Stimulated activated CD4-positive, alpha-beta T cell treated with anti-CD3 and anti-CD28 coated beads, TNF-alpha, amount 100 ng/mL, for 4 hours (primary cell): ENCODE measurements around the gene STAG1.
"Not testable (repeated sequence)": the region's sequence is repeated elsewhere in the genome, so short reads cannot be mapped to it uniquely, and the experiment has no call there.

Source experiments
- DNase-seq, 3 experiments: peaks; one replicate each; pipeline ENCODE4 v3.0.0-alpha.2; 2020; ENCODE audit warnings: low read depth in 3 of 3

Gene STAG1

DNA sequence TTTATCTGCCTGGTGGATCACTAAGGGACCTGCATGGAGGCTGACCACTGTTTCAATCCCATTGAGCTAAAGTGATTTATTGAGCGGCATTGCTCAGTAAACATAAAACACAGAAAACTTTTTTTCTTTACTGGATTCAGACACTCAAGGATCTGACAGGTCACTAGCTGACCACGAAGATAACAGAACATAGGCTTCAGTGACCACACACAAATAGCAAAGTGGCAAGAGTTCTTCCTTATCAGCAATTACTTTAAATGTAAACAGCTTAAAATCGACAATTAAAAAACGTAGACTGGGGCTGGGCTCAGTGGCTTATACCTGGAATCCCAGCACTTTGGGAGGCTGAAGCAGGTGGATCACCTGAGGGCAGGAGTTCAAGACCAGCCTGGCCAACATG is 48.7 kb downstream of the STAG1 start:
- no peak for DNase-seq

DNA sequence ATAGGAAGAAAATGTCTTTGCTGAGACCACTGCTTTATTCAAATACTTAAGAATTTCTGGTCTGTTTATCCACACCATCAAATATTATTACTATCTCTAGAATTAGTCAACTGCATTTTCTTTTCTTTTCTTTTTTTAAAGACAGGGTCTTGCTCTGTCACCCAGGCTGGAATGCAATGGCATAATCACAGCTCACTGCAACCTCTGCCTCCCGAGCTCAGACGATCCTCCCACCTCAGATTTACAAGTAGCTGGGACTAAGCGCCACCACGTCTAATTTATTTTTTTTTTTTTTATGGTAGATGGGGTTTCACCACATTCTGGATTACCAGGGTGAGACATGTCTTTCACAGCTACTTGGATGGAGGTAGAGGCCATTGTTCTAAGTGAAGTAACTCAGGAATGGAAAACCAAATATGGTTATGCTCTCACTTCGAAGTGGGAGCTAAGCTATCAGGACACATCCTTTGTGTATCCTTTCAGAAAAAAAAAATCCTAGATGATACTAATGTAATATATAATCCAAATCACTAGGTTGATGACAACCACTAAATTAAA is 52.8 kb downstream of the STAG1 start:
- DNase-seq, result no peak

DNA sequence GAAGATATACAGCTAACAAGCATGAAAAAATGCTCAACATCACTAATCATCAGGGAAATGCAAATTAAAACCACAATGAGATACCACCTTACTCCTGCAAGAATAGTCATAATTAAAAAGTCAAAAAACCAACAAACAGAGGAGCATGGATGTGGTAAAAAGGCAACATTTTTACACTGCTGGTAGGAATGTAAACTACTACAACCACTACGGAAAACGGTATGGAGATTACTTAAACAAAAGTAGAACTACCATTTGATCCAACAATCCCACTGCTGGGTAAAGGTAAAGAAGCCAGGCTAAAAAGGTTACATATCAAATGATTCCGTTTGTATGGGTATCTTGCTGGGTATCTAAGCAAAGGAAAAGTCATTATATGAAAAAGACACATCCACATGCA is 53.8 kb downstream of the STAG1 start:
- no peak for DNase-seq

DNA sequence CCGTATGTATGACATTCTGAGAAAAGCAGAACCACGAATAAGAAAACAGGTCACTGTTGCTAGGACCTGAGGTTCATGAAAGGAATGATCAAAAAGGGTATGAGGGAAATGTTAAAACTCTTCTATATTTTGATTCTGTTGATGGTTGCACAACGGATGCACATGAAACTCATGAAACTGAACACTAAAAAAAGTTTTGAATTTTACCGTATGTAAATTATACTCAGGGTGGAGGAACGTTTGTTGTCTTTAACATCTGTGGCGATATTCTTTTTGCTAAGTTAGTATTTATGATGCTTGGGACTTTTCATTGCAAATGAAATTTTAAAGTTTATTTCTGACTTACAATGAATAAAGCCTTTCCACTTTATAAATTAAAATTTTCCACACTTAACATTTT is 55.4 kb downstream of the STAG1 start:
- no peak for DNase-seq

DNA sequence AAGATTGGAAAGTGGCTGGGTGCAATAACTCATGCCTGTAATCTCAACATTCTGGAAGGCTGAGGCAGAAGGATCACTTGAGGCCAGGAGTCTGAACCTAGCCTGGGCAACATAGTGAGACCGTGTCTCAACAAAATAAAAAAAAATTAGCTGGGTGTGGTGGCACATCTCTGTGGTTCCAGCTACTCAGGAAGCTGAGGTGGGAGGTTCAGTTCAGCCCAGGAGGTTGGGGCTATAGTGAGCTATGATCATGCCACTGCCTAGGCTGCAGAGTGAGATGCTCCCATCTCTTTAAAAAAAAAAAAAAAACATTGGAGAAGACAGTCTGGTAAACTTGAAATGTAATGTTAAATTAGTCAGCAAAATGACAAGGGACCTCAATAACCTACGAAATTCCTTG is 57.9 kb downstream of the STAG1 start:
- DNase-seq, result no peak

DNA sequence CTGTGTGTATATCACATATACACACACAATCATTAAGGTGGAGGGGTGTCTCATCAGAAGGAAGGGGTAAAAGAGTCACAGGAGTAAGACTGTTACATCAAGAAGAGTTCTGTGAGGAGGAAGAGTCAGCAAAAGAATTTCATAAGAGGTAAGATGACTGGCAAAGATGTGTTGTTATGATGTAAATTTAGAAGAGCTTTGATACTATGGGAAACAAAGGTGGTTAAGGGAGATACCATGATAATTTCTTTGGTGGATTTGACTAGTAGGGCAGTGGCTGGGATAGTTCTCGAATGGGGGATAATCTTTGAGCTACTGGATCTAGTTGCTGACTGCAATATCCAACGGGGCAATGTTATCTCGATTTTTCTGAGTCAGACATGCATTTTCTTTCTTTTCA is 61.6 kb downstream of the STAG1 start:
- no peak for DNase-seq

DNA sequence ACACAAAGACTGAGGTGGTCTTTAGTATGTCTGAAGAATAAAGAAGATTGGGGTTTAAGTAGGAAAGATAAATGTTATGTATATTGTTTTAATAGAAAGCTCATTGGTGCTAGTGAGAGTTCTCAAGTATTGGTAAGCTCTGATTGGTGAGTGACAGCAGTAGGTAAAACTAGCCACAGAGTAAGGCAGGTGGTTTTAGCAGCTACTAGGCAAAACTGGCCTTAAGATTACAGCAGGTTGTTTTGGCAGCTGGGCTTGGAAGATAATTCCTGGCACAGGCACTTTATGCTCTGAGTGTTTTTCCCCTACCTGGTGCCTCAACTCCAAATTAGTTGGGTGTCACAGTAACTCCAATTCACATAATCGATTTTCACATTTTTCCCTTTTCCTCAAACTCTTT is 66.3 kb downstream of the STAG1 start:
- no peak for DNase-seq

DNA sequence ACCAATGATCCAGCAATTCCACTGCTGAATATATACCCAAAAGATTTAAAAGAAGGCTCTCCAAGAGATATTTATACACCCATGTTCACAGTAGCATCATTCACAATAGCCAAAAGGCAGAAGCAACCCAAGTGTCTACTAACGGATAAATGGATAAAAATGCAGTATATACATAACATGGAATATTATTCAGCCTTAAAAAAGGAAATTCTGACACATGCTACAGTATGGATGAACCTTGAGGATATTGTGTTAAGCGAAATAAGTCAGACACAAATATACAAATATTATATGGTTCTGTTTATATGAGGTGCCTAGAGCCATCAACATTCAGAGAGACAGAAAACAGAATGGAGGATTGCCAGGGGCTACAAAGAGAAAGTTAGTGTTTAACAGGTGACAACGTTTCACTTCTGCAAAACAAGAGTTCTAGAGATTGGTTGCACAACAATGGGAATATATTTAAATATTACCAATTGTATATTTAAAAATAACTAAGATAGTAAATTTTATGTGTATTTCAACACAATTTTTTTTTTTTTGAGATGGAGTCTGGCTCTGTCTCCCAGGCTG is 69.4 kb downstream of the STAG1 start:
- DNase-seq, result no peak

DNA sequence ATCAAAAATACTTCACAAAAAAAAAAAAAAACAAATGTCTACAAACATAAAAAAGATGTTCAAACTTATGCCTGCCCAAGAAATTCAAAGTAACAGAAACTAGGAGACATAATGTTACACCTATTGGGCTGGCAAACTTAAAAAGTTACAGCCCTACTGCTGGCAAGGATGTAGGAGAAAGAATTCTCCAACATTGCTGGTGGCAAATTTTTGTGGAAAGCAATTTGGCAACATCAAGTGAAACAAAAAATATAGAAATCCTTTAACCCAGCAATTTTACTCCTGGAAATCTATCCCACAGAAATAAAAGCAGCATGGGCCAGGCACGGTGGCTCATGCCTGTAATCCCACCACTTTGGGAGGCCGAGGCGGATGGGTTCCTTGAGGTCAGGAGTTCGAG is 73.2 kb downstream of the STAG1 start:
- DNase-seq, result no peak

DNA sequence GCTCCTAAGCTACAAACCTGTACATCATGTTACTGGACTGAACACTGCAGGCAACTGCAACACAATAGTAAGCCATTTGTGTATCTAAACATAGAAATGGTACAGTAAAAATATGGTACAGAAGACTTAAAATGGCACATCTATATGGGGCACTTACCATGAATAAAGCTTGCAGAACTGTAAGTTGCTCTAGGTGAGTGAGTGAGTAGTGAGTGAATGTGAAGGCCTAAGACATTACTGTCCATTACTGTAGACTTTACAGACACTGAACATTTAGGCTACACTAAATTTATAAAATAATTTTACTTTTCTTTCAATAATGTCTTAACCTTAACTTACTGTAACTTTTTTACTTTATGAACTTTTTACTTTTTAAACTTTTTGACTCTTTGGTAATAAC is 76.2 kb downstream of the STAG1 start:
- no peak for DNase-seq

DNA sequence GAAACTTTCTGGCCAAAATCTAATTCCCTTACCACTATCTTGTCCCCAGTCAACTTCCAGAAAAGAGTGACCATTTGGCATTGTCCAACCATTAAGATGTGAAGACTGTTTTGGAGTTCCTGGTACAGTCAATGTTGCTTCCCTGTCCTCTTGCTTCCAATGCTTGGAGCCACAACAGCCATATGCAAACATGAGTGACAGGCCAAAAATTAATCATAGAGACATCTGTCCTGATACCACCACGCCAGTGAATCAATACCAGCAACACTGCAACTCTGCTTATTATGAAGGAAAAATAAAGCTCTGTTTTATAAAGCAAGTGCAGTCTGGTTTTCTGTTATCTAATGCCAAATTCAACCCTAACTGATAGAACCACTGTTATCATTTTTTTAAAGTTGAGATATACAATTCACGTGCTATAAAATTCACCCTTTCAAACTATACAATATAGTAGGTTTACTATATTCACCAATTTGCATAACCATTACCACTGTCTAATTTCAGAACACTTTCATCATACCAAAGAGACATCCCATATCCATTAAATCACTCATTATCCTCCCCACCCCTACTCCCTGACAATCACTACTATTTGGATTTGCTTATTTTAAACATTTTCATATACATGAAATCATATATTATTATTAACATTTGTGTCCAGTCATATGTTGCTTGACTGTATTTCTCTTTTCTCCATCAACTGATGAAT is 76.9 kb downstream of the STAG1 start:
- DNase-seq, result no peak

DNA sequence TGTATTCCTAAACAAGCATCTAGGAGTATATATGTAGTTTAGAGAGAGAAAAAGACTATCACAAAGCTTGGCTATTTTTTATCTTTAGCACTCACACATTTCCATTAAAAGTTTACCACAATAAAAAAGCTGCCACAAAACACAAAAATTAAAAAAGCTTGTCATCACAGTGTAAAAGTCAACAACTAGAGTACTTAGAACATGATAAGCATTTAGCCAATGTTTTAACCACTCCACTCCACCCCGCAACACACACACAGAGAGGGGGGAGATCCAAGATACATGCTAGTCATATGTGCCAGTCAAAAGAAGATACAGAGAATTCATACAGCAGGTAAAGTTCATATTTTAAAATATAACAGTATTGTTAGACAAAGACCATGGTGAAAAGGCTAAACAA is 79.7 kb downstream of the STAG1 start:
- DNase-seq, result no peak

DNA sequence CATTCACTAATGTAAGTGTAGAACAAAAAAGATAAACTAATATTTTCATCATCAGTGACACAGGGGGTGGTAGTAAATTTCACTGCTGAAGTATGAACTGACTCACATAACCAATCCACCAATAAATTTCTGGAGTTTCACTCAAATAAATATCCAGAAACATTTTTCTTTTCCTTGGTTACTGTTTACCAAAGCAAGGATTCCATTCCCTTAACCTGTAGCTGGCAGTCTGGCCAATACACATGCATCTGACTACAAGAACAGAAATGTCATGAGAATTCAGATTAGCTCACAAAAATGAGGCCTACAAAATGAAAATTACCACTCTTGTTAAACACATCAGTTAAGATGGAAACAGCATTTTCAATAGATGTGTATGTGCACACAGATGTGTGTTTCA is 80.3 kb downstream of the STAG1 start:
- DNase-seq, result no peak

DNA sequence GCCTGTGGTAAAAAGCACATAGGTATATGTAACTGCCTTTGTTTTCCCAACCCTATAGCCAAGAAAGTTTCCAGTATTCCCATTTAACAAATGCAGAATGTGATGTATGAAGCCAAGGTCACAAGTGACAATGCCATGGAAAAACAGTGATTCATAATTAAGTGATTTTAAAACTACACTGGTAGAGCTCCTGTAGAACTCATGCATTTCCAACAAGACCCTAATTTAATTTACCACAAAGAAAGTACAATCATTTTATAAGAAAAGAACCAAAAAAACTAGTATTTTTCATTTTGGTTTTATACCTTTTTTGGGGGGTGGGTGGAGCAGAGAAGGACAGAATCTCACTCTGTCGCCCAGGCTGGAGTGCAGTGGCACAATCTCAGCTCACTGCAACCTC is 82.0 kb downstream of the STAG1 start:
- DNase-seq, result no peak

DNA sequence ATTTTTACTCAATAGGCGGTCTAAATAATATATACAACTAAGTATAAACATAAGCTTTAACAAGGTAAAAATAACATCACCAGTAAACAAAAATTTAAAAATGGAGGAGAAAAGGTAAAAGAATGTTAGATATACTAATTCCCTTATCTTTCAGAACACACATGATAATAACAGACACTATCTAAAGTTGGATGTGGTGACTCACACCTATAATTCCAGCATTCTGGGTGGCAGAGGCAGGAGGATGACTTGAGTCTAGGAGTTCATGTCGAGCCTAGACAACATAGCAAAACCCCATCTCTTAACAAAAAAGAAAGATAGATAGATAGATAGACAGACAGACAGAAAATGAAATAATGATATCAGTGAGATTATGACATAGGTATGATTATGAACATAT is 85.1 kb downstream of the STAG1 start:
- DNase-seq, result no peak

DNA sequence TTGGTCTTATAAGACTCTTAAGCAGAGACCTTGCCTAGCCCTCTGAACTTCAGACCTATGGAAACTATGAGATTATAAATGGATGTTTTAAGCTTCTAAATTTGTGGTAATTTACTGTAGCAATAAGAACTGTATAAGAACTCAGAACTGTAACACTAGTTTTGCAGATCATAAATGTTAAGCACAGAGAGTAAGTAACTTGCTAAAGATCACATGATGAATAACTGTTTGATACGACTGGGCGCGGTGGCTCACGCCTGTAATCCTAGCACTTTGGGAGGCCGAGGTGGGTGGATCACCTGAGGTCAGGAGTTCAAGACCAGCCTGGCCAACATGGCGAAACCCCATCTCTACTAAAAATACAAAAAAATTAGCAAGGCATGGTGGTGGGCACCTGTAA is 85.9 kb downstream of the STAG1 start:
- DNase-seq, result not testable (repeated sequence)

DNA sequence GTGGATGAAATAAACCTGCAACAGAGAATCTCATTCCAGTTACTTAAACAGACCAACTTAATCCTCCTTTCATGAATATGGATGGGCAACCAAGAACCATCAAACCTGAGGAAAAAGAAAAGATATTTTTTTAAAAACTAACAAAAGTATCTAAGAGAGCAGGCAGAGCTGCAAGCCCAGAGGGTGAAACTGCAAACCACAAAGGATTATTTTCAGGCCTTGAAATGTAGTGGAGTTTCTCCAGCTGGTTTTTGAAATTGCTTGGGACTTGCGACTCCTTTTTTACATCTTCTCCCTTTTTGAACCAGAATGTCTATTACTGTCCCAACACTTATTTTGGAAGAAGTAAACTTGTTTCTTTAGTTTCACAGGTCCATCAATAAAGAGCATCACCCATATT is 87.4 kb downstream of the STAG1 start:
- no peak for DNase-seq

DNA sequence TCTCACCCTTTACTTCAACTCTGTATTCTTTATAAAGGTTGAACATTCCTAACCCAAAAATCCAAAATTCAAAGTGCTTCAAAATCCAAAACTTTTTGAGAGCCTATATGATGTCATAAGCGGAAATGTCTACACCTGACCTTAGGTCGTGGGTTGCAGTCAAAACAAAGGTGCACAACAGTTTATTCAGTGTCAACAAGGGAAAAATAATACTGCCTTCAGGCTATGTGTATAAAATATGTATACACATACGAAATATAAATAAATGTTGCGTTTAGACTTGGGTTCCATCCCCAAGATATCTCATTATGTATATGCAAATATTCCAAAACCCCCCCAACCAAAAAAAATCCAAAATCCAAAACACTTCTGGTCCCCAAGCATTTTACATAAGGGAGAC is 90.9 kb downstream of the STAG1 start:
- no peak for DNase-seq

DNA sequence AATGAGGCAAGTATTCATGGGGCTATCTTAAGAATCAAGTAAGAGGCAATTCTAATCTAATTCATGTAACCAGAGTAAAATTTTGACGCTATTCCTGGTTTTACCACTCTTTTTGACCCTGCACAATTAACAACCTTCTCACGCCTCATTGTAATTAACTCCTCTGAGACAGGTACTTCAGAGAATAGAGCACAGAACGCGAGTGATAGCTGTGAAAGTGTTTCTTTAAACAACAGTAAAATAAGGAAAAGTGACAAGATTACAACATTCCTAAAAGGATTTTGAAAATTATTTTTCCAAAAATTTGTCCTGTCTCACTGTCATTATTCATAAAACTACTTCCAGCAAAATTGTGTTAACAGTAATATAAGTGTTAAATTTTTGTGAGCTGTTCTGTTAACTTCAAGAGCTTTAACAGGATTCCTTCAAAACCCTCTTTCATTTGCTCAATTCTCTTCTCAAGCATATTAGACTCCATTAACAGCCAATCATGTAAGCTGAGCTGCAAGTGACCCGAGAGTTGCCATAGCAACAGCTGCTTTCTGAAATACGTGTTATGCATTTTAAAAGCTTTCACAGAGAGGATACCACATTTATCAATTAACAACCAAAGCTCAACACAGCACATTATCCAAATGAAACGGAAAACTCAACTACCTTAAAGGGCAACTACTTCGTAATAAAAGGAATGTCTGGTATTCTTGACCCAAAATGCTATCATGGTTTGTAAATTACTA is 93.1 kb downstream of the STAG1 start:
- DNase-seq, result no peak

DNA sequence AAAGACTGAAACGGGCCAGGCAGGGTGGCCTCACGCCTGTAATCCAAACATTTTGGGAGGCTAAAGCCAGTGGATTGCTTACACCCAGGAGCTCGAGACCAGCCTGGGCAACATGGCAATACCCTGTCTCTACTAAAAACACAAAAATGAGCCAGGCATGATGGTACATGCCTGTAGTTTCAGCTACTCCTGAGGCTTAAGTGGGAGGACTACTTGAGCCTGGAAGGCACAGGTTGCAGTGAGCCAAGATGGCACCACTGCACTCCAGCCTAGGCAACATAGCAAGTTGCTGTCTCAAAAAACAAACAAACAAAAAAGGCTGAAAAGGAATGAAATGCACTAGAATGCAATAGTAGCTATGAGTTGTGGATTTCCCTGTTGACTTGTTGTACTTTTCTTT is 94.7 kb downstream of the STAG1 start:
- no peak for DNase-seq

DNA sequence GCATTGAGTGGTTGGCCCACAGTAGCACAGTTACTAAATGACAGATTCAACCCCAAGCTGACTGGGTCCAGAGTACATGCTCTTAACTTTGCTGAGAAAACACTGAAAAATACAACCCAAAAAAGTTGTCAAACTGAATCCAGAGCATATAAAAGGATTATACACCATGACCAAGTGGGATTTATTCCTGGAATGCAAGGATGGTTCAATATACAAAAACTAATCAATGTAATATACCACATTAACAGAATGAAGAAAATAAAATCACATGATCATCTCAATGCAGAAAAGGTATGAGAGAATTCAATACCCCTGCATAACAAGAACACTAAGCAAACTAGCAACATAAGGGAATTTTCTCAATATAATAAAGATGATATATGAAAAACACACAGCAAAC is 98.5 kb downstream of the STAG1 start:
- no peak for DNase-seq

DNA sequence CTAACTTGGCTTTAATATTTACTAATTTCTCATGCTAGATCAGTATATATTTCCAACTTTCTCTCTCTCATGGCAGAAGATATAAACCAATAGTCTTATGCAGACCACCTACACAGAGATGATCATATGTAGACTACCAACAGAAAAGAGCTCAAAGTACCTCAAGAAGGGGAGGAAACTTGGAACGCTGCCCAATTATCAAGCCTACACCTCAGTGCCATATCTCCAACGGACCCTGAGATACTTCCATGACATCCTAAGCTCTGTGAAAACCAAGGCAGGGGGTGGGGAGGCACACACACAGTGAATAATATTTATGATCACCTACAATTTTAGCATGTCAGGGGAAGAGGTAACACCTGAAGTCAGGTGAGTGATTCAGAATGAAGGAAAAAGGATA is 100.6 kb downstream of the STAG1 start:
- DNase-seq, result no peak

DNA sequence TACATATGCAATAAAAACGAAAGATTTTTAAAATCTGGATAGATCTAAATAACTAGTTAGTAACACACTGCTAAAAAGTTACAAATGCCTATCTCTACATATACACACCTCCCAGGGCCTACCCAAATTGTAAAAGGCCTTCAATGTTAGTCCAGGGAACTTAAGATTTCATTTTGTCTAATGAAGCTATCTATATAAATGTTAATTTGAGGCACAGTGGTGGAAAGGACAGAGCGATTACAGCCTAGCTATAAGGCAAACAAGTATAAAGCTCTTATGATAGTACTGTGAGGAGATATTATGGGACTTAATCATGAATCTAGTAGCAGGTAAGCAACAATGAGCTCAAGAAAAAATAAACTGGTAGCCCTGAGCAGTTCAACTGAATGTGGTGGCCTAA is 101.7 kb downstream of the STAG1 start:
- DNase-seq, result no peak
